Measurements from ENCODE around the gene KCP. TPM values are rescaled to one million over a fixed set of nuclear protein-coding genes. Genes with fewer than 3 reads are reported as not detected.

The KCP gene
- total and polyA plus RNA-seq, 10 of the 15 experiments (the other 5 are each of a cell fraction or from before 2014, with no cell fraction given): 0.05 to 7.8 (median 2.5) TPM

- DNase-seq (ENCODE audit: low read depth, low spot score): no peak
- TF ChIP-seq SMARCA5 (IDR thresholded peaks at IDR 0.05) (no peak), CREM (IDR thresholded peaks at IDR 0.05; ENCODE audit: low read depth) (no peak), ATF3 (IDR thresholded peaks at IDR 0.05; ENCODE audit: borderline replicate concordance, extremely low read depth, low read depth, low read length) (no peak), CBX3 (IDR thresholded peaks at IDR 0.05; ENCODE audit: borderline replicate concordance, low read depth) (no peak), IRF5 (IDR thresholded peaks at IDR 0.05; ENCODE audit: borderline replicate concordance) (no peak), CHD2 (IDR thresholded peaks at IDR 0.05; ENCODE audit: borderline replicate concordance, low read depth, low read length) (no peak)
- intact Hi-C loops (cut with micrococcal nuclease; ENCODE audit: unreplicated experiment): loop anchor here (10.0 kb wide), 1 partner anchor 434 kb away; the partner anchor contains the start of gene HILPDA
- Histone ChIP-seq H3K27ac (ENCODE audit: control insufficient read depth, insufficient read depth) (no peak overlapping the region), H4K20me1 (ENCODE audit: control insufficient read depth, insufficient read depth) (no peaks in the 10 kb centered on the region), H3K36me3 (ENCODE audit: control insufficient read depth in 2 of 2, insufficient read depth in 2 of 2, low read length in 1 of 2) (no peaks in the 10 kb centered on the region), H3K9ac (ENCODE audit: control insufficient read depth, insufficient read depth, low read length) (no peak overlapping the region), H3K79me2 (ENCODE audit: control insufficient read depth, insufficient read depth, low read length) (no peaks in the 10 kb centered on the region), H2AFZ (ENCODE audit: control insufficient read depth, low read depth, low read length) (no peak overlapping the region), H3K4me3 (no peak overlapping the region), H3K27me3 (replicated peaks in 1 of 2; ENCODE audit: control insufficient read depth in 2 of 2, insufficient read depth in 2 of 2, low read length in 1 of 2) (peaks cover 0 to 1% of the 10 kb centered on the region in 2 experiments; a peak in 2 of 4 replicates), H3K4me2 (ENCODE audit: control insufficient read depth, insufficient read depth) (no peak overlapping the region), H3K4me1 (ENCODE audit: control insufficient read depth, insufficient read depth, low read length) (peaks cover 4% of the 10 kb centered on the region), H3K9me3 (replicated peaks; ENCODE audit: control insufficient read depth, insufficient read depth, low read length) (no peaks in the 10 kb centered on the region)
- no peak for FAIRE-seq
- ChIA-PET CTCF (no interaction called here), SMC1A (ENCODE audit: uncharacterized antibody, unreplicated experiment) (no interaction called here), RAD21 (ENCODE audit: unreplicated experiment) (no interaction called here), POLR2A (no interaction called here)
- in situ Hi-C loops (cut with MboI): no loop called here
- WGBS (ENCODE audit: insufficient coverage, insufficient replicate concordance, low lambda C conversion rate, missing lambda C conversion rate): 36% methylated on average over 8 of the region's 8 CpGs
- no TSS peak for BruUV-seq (replicated peaks)
- no peak for ATAC-seq
Measured at GRCh38 chr7:128889121-128889520, 21.4 kb downstream of the KCP start.

- WGBS (ENCODE audit: insufficient coverage, insufficient replicate concordance, low lambda C conversion rate, missing lambda C conversion rate): 69% methylated on average over 11 of the region's 11 CpGs
- Histone ChIP-seq H3K4me3 (no peak overlapping the region), H4K20me1 (ENCODE audit: control insufficient read depth, insufficient read depth) (no peaks in the 10 kb centered on the region), H2AFZ (ENCODE audit: control insufficient read depth, low read depth, low read length) (no peak overlapping the region), H3K27me3 (replicated peaks in 1 of 2; ENCODE audit: control insufficient read depth in 2 of 2, insufficient read depth in 2 of 2, low read length in 1 of 2) (peaks cover 0 to 1% of the 10 kb centered on the region in 2 experiments; a peak in 2 of 4 replicates), H3K4me1 (ENCODE audit: control insufficient read depth, insufficient read depth, low read length) (peaks cover 8% of the 10 kb centered on the region), H3K36me3 (ENCODE audit: control insufficient read depth in 2 of 2, insufficient read depth in 2 of 2, low read length in 1 of 2) (no peaks in the 10 kb centered on the region), H3K4me2 (ENCODE audit: control insufficient read depth, insufficient read depth) (no peak overlapping the region), H3K9me3 (replicated peaks; ENCODE audit: control insufficient read depth, insufficient read depth, low read length) (no peaks in the 10 kb centered on the region), H3K79me2 (ENCODE audit: control insufficient read depth, insufficient read depth, low read length) (no peaks in the 10 kb centered on the region), H3K9ac (ENCODE audit: control insufficient read depth, insufficient read depth, low read length) (no peak overlapping the region), H3K27ac (ENCODE audit: control insufficient read depth, insufficient read depth) (no peak overlapping the region)
- ATAC-seq (no peak), DNase-seq (ENCODE audit: low read depth, low spot score) (no peak), FAIRE-seq (no peak)
- POLR2A ChIA-PET: no interaction called here
- in situ Hi-C loops (cut with MboI): no loop called here
- TF ChIP-seq SKIL (IDR thresholded peaks at IDR 0.05; ENCODE audit: low read depth, poor library complexity, severe bottlenecking) (no peak), ZNF622 (IDR thresholded peaks at IDR 0.05) (no peak), BMI1 (IDR thresholded peaks at IDR 0.05; ENCODE audit: borderline replicate concordance) (no peak), NR2F1 (conservative IDR thresholded peaks at IDR 0.05) (no peak), RAD21 (IDR thresholded peaks at IDR 0.05; ENCODE audit: insufficient read depth, low read depth, low read length) (no peak), RUNX3 (IDR thresholded peaks at IDR 0.05; ENCODE audit: low read length) (no peak)
- CTCF ChIA-PET: no interaction called here
- intact Hi-C loops (cut with micrococcal nuclease; ENCODE audit: unreplicated experiment): loop anchor here (10.0 kb wide), 1 partner anchor 434 kb away; the partner anchor contains the start of gene HILPDA
- no TSS peak for BruUV-seq (replicated peaks)
- SMC1A ChIA-PET (ENCODE audit: uncharacterized antibody, unreplicated experiment): no interaction called here
- RAD21 ChIA-PET (ENCODE audit: unreplicated experiment): no interaction called here
Measured at GRCh38 chr7:128888756-128889095, 21.8 kb downstream of the KCP start.

All from GM12878 (cell line).